NCI-H1694 treated with DMSO at 0.1 percent for 48 hours (cell line): ENCODE data around the gene WDR27.
"Not testable (repeated sequence)": the region's sequence is repeated elsewhere in the genome, so short reads cannot be mapped to it uniquely, and the experiment has no call there.

Experiments
- DNase-seq: peaks from one replicate; lab custom pipeline; 2025; lab: John Stamatoyannopoulos, UW

WDR27 gene

DNA sequence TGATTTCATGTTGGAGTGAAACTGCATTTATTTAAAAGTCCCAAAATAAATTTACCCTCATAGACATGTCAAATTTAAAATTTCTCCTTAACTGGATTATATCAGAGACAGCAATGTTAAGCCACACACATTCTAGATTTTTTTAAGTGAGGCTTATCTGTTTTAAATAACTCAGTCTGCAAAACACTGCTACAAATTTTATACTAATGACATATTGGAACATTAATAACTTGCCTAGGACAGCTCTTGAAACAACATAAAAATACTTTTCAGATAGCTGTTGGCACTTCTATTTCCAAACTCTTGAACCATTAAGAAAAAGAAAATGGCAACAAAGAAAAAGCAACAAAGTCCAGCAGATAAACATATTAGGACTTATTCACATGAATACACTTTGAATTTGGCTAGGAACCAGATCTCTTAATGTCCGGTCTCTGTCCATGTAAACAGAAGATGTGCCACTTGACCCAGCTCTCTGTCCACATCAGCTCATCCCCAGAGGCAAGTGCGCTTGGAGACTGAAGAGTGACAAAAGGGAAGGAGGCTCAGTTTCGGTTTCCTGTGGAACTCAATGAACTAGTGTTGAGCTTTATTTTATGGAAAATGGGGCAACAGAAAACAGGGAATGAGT, 228.9 kb downstream of the WDR27 start:
- DNase-seq: no peak

DNA sequence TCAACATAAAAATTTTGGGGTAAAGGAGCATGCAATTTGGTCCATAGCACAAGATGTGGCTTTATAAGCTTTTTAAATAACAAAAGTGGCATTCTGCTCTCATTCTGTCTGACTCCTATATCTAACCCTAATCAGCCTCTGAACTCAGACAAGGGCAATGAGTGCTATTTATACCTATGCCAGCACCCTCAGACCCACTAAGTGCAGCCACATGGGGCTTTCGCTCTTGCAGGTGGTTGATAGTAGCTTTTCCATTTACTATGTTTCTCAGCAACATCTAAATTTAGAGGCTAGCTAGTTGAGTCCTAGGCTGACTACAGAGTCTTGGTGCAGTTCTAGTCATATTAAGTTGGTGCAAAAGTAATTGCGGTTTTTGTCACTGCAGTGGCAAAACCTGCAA, 231.0 kb downstream of the WDR27 start:
- DNase-seq: no peak

- no peak for DNase-seq
Measured at GRCh38 chr6:169469028-169469427, 232.8 kb downstream of the WDR27 start.

DNA sequence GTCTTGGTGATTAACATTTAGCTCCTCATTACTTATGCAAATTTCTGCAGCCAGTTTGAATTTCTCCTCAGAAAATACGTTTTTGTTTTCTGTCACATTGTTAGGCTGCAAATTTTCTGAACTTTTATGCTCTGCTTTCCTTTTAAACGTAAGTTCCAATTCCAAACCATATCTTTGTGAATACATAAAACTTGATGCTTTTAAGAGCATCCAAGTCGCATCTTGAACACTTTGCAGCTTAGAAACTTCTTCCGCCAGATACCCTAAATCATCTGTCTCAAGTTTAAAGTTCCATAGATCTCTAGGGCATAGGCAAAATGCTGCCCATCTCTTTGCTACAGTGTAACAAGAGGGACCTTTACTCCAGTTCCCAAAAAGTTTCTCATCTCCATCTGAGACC, 234.1 kb downstream of the WDR27 start:
- not testable (repeated sequence) for DNase-seq

- DNase-seq: not testable (repeated sequence)
Measured at GRCh38 chr6:169466256-169466655, 235.6 kb downstream of the WDR27 start.

- DNase-seq: no peak
Measured at GRCh38 chr6:169457762-169458161, 244.1 kb downstream of the WDR27 start.

- DNase-seq: no peak
Measured at GRCh38 chr6:169456840-169457239, 245.0 kb downstream of the WDR27 start.

GRCh38 chr6:169455470-169455869, 246.4 kb downstream of the WDR27 start:
- DNase-seq: no peak

DNA sequence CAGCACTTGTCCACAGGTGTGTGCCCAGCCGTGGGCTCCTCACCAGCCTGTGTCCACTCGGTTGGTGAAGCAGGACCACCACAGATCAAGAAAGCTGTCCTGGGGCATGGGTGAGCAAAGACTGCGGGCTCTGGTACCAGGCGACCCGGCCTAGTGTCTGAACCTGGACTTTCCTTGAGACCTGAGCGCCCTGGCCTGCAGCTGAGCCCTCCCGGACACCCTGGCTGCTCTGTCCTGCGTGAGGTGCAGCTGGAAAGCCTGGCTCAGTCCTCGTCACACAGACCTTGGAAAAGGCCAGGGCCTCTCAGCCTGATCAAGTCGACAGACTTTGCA, 247.0 kb downstream of the WDR27 start:
- no peak for DNase-seq

GRCh38 chr6:169454204-169454871, 247.5 kb downstream of the WDR27 start:
- no peak for DNase-seq

GRCh38 chr6:169452869-169453620, 248.8 kb downstream of the WDR27 start:
- no peak for DNase-seq

DNA sequence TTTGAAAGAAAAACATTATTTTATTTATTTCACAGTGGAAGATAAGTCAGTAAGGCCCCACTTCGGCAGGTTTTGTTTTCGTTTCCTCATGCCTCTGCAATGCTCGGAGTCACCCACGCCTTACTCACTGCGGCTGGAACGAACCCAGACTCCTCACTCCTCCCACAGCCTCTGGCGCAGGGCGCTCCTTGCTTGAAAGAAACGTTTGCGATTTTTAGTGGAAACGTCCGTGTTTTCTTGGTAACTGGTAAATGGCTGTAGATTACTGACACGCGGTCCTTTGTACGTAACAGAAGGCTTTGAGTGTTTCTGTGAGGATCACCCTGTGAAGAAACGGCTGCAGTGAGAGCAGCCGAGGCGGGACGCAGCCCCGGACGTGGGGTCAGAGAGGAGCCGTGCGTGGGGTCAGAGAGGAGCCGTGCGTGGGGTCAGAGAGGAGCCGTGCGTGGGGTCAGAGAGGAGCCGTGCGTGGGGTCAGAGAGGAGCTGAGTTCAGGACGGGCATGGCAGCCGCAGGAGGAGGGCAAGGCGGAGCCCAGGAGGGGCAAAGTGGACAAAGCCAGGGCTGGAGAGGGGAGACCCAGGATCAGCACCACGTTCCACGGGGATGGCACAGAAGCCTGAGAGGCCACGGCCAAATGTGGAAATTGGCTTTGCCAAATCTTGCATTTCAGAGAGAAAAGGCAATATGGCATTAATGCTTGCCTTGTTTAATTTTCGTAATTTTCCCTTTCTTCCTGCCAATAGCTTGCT, 249.5 kb downstream of the WDR27 start:
- DNase-seq: no peak

GRCh38 chr6:169451065-169451838, 250.6 kb downstream of the WDR27 start:
- DNase-seq: no peak

DNA sequence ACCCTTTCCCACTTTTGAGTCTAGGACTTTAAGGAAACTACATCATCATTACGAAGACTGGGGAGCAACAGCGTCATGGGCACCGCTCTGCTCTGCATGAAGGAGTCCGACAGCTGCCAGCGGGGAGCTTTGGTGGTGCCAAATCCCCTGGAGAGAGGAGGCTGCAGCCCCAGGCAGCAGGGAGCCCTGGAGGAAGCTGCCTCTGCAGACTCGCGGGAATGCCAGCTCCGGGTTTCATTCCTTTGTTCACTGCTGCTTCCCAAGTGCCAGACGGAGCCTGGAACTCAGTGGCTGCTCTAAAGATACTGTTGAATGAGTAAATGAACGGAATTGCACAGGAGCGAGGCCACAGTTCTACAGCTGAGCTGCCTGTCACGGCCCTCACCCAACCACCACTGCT, 251.7 kb downstream of the WDR27 start:
- DNase-seq: no peak

DNA sequence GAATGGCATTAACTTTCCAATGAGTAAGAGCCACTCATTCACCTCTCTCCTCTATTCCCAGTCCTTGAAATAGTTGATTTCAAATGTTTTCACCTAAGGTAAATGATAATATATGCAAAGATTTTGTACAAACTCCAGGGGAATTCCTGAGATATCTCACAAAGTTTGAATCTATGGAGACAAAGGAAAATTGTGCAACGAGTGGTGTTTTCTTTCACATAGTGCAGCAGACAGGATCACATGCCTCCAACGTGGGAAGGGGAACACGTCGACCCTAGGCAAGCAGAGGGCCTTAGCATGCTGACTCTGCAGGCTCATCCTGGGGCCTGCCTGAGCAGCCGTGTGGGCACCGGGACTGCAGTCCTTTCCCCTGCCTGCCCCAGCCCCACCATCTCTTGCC, 252.6 kb downstream of the WDR27 start:
- DNase-seq: no peak

DNA sequence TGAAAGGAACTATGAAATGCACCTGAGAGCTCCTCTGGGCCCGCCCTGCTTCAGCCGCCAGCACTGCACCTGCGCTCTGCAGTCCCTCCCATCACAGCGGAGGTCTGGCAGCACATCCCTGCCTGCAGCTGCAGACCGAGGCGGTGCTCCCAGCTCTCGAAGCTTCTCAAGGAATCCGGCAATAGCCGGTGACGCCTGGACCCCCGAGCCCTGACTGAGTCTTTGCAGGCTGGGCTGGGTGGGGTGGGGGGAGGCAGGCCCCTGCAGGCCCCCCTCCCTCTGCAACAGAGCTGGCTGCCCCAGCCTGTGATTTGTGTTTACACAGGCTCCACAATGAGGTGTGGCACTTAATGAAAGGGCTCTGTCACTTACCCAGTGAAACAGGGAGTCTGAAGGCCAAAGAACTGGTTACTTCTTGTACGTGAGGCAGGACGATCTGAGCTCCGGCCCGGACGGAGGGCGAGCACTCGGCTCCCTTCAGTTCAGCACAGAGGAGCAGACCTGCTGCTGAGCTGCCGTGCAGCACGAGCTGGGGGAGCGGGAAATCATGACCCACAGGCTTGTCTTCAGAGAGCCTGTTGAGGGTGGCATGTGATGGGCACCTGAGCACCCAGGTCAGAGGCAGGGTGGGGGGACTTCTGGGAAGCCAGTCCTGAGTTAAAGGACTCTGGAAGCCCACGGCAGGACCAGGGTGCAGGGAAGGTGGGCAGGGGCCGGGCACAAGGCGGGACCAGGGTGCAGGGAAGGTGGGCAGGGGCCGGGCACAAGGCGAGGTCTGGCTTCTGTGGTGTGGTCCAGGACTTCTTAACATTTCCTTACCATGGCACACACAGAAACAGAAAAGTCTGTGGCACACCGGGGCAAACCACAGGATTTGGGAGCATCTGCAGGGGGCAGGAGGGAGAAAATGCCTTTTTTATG, 255.9 kb downstream of the WDR27 start:
- no peak for DNase-seq

DNA sequence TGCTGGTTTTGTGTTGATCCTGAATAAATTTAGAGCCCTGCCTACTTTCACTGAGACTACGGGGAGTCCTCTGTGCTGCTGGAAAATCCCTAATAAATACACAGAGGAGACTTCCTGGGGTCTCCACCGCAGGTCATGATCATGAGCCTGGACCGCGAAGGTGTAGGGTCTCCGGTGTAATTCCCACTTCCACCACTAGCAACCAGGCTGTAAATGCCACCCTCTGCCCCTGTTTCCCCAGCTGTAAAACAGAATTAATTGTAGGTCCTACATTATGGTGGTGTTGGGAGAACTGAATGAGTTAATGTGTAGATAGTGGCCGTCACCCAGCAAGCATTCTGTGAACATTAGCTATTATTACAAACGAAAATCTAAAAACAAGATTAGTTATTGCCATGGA, 256.6 kb downstream of the WDR27 start:
- no peak for DNase-seq

GRCh38 chr6:169441292-169441691, 260.5 kb downstream of the WDR27 start:
- DNase-seq: no peak

DNA sequence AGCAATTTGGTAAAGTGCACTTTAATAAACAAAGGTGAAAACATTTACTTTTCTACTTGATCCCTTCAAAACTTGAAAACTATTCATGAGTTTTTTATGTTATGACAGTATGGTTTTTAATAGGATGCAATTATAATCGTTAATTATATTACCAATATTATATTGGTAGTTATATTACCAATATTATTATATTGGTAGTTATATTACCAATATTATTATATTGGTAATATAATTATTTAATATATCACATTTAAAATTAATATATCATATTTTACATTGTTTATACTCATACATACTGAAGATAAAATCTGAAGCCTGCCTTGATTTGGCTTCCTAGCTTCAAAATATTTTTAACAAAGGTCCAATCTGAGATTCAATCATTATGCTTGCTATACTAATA, 262.1 kb downstream of the WDR27 start:
- no peak for DNase-seq

DNA sequence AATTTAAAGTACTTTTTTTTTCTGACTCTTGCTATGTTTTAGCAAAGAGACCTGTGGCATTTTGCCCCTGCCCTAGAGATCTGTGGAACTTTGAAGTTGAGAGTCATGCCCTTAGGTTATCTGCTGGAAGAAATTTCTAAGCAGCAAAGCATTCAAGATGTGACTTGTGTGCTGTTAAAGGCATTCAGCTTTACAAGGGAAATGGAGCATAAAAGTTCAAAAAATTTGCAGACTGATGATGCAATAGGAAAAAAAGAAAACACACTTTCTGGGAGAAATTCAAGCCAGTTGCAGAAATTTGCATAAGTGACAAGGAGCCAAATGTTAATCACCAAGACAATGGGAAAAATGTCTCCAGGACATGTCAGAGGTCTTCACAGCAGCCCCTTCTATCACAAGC, 267.3 kb downstream of the WDR27 start:
- DNase-seq: not testable (repeated sequence)

- no peak for DNase-seq
Measured at GRCh38 chr6:169429001-169429400, 272.8 kb downstream of the WDR27 start.
